Kidney (tissue), 14 donors: ENCODE data around the gene TLE3. TPM values are rescaled to one million over a fixed set of nuclear protein-coding genes. Genes with fewer than 3 reads are reported as not detected.

ENCODE experiments used
- DNase-seq, 5 donors: peaks; one replicate each; pipeline ENCODE4 v3.0.0-alpha.2; 2013 to 2020
- FAIRE-seq: peaks from 2 replicates; lab custom pipeline; 2012; peaks lifted over from hg19 to GRCh38; lab: Jason Lieb, UNC
- H3K27ac ChIP-seq, 2 donors: one replicate each; pipeline ENCODE4 v1.7.0; 2013; ENCODE audit warnings: low read depth in 2 of 2, low read length in 2 of 2, inconsistent platforms in 1 of 2
- H3K27me3 ChIP-seq: one replicate; pipeline ENCODE4 v1.7.1; 2013; ENCODE audit warnings: low read length, inconsistent platforms; ENCODE audit not compliant: control insufficient read depth, insufficient read depth
- H3K36me3 ChIP-seq, 3 donors: one replicate each; pipeline versions ENCODE4 v1.7.0 to v1.7.1; 2013; ENCODE audit warnings: low read length in 3 of 3, control low read depth in 1 of 3, inconsistent platforms in 1 of 3; ENCODE audit not compliant: insufficient read depth in 3 of 3, control insufficient read depth in 2 of 3
- H3K4me1 ChIP-seq, 3 donors: one replicate each; pipeline versions ENCODE4 v1.7.0 to v1.7.1; 2013; ENCODE audit warnings: low read length in 3 of 3, inconsistent platforms in 1 of 3, low read depth in 1 of 3; ENCODE audit not compliant: control insufficient read depth in 2 of 3, insufficient read depth in 2 of 3
- H3K4me3 ChIP-seq, 3 donors: one replicate each; pipeline versions ENCODE4 v1.7.0 to v1.8.1; 2013; ENCODE audit warnings: low read length in 3 of 3, control low read depth in 1 of 3, inconsistent platforms in 1 of 3
- H3K9ac ChIP-seq, 3 donors: one replicate each; pipeline versions ENCODE4 v1.7.0 to v1.7.1; 2013; ENCODE audit warnings: low read length in 3 of 3, control low read depth in 1 of 3, inconsistent platforms in 1 of 3
- H3K9me3 ChIP-seq, 3 donors: one replicate each; pipeline versions ENCODE4 v1.7.0 to v1.7.1; 2013; ENCODE audit warnings: low read length in 3 of 3, control low read depth in 1 of 3, inconsistent platforms in 1 of 3; ENCODE audit not compliant: control insufficient read depth in 2 of 3, insufficient read depth in 1 of 3
- intact Hi-C: fragments of 100-400 bp; cut with DNase I; formaldehyde crosslinking; loops from one replicate; pipeline ENCODE4 v1.11.1; 2022
- polyA plus RNA-seq: library from polyadenylated mRNA; stranded (reverse); fragments of 350-450 nt; fragmentation: Illumina TruSeq; extraction: RNeasy Lipid Tissue Mini Kit (QIAGEN cat#74804); gene quantifications from one replicate; pipeline ENCODE4 v1.2.3, GENCODE V29; 2014; ENCODE audit warnings: low read depth, low replicate concordance; ENCODE audit not compliant: insufficient read depth
- total RNA-seq: library from RNA; stranded (reverse); fragmentation: NEBNext Ultra II Directional; extraction: Animal tissue kit (Norgen Biotek cat#: 25700); gene quantifications from one replicate; pipeline ENCODE4 v1.2.1, GENCODE V29; 2021
- TF ChIP-seq, protein P1 (sequence below): IDR thresholded peaks from 3 replicates; pipeline ENCODE4 v1.5.1; 2012; ENCODE audit warnings: mild to moderate bottlenecking, moderate library complexity, borderline replicate concordance; ENCODE audit not compliant: insufficient read depth; ENCODE audit errors: extremely low read depth
- donor health status: control.
- donor health status: control.
- donor health status: control.
- donor health status: control.
- donor health status: control.
- donor health status: DM: yes; HTN: yes; CAD: no.
- donor health status: Normal renal cell carcinoma (clear cell type).

The TLE3 gene
- total and polyA plus RNA-seq, 2 donors from 2014 or later: 10.3 to 71.7 TPM

GRCh38 chr15:70056091-70056680, 41.5 kb downstream of the TLE3 start:
- FAIRE-seq (no peak), DNase-seq (peak in 2 of 5 donors; percentile 27 to 53)
- Histone ChIP-seq H3K36me3 (peaks cover 15 to 77% (median 60%) of the 10 kb centered on the region in 3 donors), H3K27me3 (no peaks in the 10 kb centered on the region), H3K4me1 (peaks cover under 1 to 12% (median 10%) of the 10 kb centered on the region in 3 donors), H3K9ac (no peak overlapping the region), H3K27ac (no peak overlapping the region), H3K4me3 (no peak overlapping the region), H3K9me3 (no peaks in the 10 kb centered on the region)
- TF ChIP-seq, protein P1, sequence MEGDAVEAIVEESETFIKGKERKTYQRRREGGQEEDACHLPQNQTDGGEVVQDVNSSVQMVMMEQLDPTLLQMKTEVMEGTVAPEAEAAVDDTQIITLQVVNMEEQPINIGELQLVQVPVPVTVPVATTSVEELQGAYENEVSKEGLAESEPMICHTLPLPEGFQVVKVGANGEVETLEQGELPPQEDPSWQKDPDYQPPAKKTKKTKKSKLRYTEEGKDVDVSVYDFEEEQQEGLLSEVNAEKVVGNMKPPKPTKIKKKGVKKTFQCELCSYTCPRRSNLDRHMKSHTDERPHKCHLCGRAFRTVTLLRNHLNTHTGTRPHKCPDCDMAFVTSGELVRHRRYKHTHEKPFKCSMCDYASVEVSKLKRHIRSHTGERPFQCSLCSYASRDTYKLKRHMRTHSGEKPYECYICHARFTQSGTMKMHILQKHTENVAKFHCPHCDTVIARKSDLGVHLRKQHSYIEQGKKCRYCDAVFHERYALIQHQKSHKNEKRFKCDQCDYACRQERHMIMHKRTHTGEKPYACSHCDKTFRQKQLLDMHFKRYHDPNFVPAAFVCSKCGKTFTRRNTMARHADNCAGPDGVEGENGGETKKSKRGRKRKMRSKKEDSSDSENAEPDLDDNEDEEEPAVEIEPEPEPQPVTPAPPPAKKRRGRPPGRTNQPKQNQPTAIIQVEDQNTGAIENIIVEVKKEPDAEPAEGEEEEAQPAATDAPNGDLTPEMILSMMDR: no peak
- intact Hi-C loops: no loop called here

DNA sequence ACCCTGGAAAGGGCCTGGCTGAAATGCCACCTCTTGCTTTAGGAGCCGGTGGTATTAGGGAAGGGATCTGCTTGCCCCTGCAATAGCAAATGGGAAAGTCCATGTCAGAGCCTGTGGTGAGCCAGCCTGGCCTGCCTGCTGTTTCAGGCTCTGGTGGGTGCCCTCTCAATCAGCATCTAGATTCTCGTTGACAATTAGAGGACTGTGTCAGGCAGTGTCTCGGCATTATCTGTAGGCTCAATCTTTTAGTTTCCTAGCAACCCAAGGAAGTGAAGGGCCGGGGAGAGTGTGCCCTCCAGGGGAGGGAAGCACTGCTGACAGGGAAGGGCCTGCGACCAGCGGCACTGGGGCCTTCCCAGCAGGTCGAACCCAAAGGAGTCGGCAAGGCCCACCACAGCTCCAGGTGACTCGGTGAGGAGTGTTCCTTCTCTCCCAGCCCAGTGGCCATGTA, 42.1 kb downstream of the TLE3 start:
- no peak overlapping the region for H3K4me3 ChIP-seq
- no peaks in the 10 kb centered on the region for H3K27me3 ChIP-seq
- H3K27ac ChIP-seq: no peak overlapping the region
- peaks cover 0 to 6% (median 5%) of the 10 kb centered on the region in 3 donors for H3K4me1 ChIP-seq
- TF ChIP-seq, protein P1: no peak
- peaks cover 17 to 83% (median 65%) of the 10 kb centered on the region in 3 donors for H3K36me3 ChIP-seq
- H3K9ac ChIP-seq: no peak overlapping the region
- intact Hi-C loops: no loop called here
- DNase-seq (peak in 3 of 5 donors; percentile 18 to 48 (median 40)), FAIRE-seq (no peak)
- no peaks in the 10 kb centered on the region for H3K9me3 ChIP-seq

DNA sequence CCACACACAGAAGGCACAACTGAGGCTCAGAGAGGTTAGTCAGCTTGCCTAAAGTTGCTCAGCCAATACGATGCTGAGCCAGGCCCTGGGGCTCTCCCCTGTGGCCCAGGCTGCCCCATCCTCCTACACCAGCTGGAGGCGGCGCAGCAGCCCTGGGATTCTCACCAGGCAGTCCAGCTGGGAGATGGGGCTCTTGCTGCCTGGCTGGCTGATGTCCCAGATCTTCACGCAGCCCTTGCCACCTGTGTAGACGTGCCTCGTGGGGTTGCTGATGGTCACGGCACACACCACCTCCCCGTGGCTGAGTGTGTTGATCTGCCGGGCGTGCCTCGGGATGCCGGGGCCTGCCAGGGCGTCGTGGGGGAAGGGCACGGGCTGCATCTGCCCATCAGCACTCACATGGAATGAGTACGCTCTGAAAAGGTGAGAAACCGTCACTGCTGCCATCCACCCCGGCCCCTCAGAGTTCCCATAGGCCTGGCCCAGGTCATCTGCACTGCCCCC, 42.8 kb downstream of the TLE3 start:
- FAIRE-seq (no peak), DNase-seq (peak in 2 of 5 donors; percentile 28 to 43)
- Histone ChIP-seq H3K4me1 (peaks cover 0 to under 1% (median 0%) of the 10 kb centered on the region in 3 donors), H3K27ac (no peak overlapping the region), H3K9me3 (no peaks in the 10 kb centered on the region), H3K27me3 (no peaks in the 10 kb centered on the region), H3K4me3 (no peak overlapping the region), H3K9ac (no peak overlapping the region), H3K36me3 (peaks cover 15 to 80% (median 66%) of the 10 kb centered on the region in 3 donors)
- intact Hi-C loops: no loop called here
- TF ChIP-seq, protein P1: no peak
